Endothelial cell (in vitro differentiated cells): Measurements from ENCODE around the gene PROX1. TPM values are rescaled to one million over a fixed set of nuclear protein-coding genes. Genes with fewer than 3 reads are reported as not detected.

Experiments
- DNase-seq: peaks from one replicate; pipeline ENCODE4 v3.0.0; 2021; ENCODE audit warnings: low spot score
- H3K27ac Mint-ChIP-seq: one replicate; pipeline ENCODE4 v1.8.0; 2021; ENCODE audit warnings: mixed read lengths, inconsistent platforms; ENCODE audit not compliant: unreplicated experiment
- H3K27me3 Mint-ChIP-seq: one replicate; pipeline ENCODE4 v1.8.0; 2021; ENCODE audit warnings: mild to moderate bottlenecking, moderate library complexity, mixed read lengths, inconsistent platforms; ENCODE audit not compliant: unreplicated experiment
- H3K36me3 Mint-ChIP-seq: one replicate; pipeline ENCODE4 v1.8.0; 2021; ENCODE audit warnings: mild to moderate bottlenecking, low read depth, mixed read lengths, inconsistent platforms; ENCODE audit not compliant: unreplicated experiment
- H3K4me1 Mint-ChIP-seq: one replicate; pipeline ENCODE4 v1.8.0; 2021; ENCODE audit warnings: mild to moderate bottlenecking, mixed read lengths, inconsistent platforms; ENCODE audit not compliant: unreplicated experiment
- H3K4me3 Mint-ChIP-seq: one replicate; pipeline ENCODE4 v1.8.0; 2021; ENCODE audit warnings: mild to moderate bottlenecking, mixed read lengths, inconsistent platforms; ENCODE audit not compliant: unreplicated experiment
- H3K9me3 Mint-ChIP-seq: one replicate; pipeline ENCODE4 v1.8.0; 2021; ENCODE audit warnings: mixed read lengths, inconsistent platforms; ENCODE audit not compliant: unreplicated experiment
- total RNA-seq: library from RNA; stranded (reverse); fragmentation: NEBNext Ultra II Directional; extraction: Animal tissue kit (Norgen Biotek cat#: 25700); gene quantifications from one replicate; pipeline ENCODE4 v1.2.1, GENCODE V29; 2021; ENCODE audit not compliant: unreplicated experiment
- TF ChIP-seq, protein P1 (sequence below): fragments of 200-600 bp; sonication (generic); IDR thresholded peaks from one replicate; pipeline ENCODE4 v1.5.0; 2021; ENCODE audit warnings: antibody characterized with exemption; ENCODE audit not compliant: unreplicated experiment

The PROX1 gene
- total RNA-seq, 1 donor from 2014 or later: 7.2 TPM

DNA sequence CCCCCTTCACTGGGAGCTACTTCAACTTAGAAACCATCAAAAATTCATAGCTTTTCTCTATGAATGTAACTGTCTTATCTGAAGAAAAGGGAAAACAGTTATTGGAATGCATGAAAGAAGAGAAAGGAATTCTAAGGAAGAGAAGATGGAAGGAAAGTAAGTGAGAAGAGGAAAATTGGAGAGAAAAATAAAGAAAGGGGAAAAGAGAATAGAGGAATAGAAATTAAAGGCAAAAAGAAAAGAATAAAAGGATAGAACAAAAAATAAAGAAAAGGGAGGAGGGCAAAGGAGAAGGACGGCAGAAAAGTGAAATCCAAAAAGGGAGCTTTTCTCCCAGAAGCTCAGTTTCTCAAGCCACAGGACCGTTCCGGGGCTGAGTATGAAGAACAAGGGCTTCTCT, 9.9 kb upstream of the PROX1 start:
- TF ChIP-seq, protein P1, sequence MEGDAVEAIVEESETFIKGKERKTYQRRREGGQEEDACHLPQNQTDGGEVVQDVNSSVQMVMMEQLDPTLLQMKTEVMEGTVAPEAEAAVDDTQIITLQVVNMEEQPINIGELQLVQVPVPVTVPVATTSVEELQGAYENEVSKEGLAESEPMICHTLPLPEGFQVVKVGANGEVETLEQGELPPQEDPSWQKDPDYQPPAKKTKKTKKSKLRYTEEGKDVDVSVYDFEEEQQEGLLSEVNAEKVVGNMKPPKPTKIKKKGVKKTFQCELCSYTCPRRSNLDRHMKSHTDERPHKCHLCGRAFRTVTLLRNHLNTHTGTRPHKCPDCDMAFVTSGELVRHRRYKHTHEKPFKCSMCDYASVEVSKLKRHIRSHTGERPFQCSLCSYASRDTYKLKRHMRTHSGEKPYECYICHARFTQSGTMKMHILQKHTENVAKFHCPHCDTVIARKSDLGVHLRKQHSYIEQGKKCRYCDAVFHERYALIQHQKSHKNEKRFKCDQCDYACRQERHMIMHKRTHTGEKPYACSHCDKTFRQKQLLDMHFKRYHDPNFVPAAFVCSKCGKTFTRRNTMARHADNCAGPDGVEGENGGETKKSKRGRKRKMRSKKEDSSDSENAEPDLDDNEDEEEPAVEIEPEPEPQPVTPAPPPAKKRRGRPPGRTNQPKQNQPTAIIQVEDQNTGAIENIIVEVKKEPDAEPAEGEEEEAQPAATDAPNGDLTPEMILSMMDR: no peak
- DNase-seq: no peak
- Mint-ChIP-seq H3K36me3 (peaks cover 5% of the 10 kb centered on the region), H3K4me3 (no peak overlapping the region), H3K4me1 (peaks cover 50% of the 10 kb centered on the region), H3K9me3 (no peaks in the 10 kb centered on the region), H3K27ac (no peak overlapping the region), H3K27me3 (peaks cover 25% of the 10 kb centered on the region)

DNA sequence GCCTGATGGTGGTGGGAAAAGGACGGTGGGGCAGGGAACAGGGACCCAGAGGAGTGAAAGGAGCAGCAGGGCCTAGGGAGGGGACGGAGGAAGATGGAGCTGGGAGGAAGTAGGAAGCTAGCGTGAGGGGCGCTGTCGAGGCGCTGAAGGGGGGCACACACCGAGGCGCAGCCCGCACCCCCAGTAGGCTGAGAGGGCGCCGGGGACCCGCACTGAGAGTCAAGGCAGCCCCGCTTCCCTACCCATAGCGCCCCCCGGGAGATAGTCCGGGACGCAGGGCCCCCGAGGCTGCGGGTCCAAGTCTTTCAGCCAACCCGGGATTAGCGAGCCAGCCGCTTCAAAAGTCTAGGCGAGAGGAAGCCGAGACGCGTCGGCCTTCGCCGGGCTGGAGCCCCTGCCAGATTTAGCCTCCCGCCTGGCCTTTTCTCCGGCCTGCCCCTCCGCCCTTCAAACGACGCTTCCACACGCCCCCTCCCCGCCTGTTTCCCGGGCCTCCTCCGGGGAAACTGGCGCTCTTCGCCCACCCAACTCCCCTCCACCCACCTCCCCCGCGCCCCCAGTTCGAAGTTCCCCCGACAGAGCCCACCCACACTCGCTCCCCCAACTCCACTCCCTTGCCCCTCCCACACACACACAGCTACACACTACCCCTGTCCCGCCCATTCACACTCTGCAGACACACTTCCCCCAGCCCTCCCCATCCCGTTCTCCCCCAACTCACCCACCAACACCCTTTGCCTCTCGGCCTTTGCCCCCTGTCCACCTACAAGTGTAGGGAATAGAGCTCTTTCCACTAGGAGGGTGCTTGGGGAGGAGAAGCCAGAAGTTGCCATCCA, 7.8 kb upstream of the PROX1 start:
- Mint-ChIP-seq H3K27ac (no peak overlapping the region), H3K36me3 (peaks cover 5% of the 10 kb centered on the region), H3K4me1 (peaks cover 65% of the 10 kb centered on the region), H3K27me3 (peaks cover 28% of the 10 kb centered on the region), H3K4me3 (peak overlapping the region; percentile 57), H3K9me3 (no peaks in the 10 kb centered on the region)
- TF ChIP-seq, protein P1: no peak
- no peak for DNase-seq

DNA sequence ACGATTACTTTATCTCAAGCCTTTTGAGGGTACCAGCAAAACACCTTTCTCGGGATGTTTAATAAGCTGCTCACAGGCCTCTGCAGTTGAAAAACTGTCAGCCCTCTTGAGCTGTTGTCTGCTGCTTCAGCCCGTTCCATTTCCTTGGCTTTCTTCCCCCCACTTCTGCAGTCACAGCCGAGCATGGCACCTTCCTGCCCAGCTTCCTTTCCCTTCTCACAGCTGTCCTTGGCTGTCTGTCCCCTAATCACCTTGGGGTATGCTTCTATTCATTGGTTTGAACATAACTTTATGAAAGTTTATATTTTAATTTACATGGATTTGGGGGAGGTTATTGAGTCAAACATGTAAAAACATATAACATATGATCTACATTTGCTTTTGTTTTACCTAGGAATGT, 6.9 kb upstream of the PROX1 start:
- Mint-ChIP-seq H3K36me3 (peaks cover 5% of the 10 kb centered on the region), H3K27ac (peak overlapping the region; percentile 72), H3K4me3 (peak overlapping the region; percentile 79), H3K9me3 (no peaks in the 10 kb centered on the region), H3K4me1 (peaks cover 70% of the 10 kb centered on the region), H3K27me3 (peaks cover 28% of the 10 kb centered on the region)
- TF ChIP-seq, protein P1: no peak
- no peak for DNase-seq

DNA sequence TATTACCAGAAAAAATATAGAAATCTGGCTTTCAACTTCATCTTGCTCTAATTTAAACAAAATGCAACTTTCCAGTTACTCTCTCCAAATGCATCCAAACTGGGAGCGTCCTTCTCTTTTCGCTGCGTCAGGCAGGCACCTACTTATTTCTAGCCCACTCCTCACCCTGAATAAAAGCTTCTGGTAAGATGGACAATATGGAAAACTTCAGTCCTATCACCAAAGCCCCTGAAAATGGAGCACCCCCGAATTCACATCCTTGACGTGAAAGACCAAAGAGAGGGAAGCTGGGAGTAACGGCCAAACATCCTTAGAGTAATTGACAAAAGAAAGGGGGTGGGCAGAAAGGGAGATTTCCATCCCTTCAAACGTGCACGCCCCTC, 5.5 kb upstream of the PROX1 start:
- Mint-ChIP-seq H3K4me3 (peak overlapping the region; percentile 83), H3K27me3 (peaks cover 31% of the 10 kb centered on the region), H3K27ac (peak overlapping the region; percentile 8), H3K36me3 (peaks cover 5% of the 10 kb centered on the region), H3K9me3 (no peaks in the 10 kb centered on the region), H3K4me1 (peaks cover 73% of the 10 kb centered on the region)
- TF ChIP-seq, protein P1: no peak
- no peak for DNase-seq

DNA sequence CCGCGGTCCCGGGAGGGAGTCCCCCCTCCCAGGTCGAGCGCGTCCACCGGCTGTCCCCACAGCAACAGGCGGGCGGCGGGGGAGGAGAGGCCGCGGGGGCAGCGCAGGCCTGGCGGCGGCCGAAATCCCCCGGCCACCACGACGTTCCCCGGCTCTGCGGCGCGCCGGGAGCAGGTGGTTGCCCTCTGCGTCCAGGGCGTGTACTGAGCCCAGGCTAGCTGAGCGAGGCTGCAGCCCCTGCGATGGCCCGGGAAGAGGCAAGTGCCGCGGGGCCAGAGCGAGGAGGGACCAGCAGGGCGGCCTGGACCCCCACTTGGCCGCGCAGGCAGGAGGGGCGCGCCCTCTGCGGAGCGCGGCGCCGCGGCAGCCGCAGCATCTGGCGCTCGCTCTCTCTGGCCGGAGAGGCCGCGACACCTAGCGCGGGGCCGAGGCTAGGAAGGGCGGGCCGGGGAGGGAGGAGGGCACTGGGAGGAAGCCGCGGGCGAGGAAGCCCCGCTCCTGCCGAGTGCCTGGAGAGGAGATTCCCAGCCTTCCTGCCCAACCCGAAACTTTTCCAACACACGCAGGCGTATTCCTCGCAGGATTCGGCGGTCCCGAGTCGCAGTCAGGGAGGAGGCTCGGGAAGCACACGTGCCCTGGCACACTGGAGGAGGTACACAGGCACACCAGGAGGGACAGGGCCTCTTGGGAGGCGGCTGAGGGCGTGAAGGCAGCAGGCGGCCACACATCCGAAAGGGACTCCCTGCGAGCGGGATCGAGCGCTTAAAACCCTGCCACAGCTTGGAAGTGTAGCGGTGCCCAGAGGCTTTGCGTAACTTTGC, 4.9 kb upstream of the PROX1 start:
- Mint-ChIP-seq H3K4me1 (peaks cover 67% of the 10 kb centered on the region), H3K36me3 (peaks cover 5% of the 10 kb centered on the region), H3K27me3 (peaks cover 30% of the 10 kb centered on the region), H3K27ac (no peak overlapping the region), H3K9me3 (no peaks in the 10 kb centered on the region), H3K4me3 (peak overlapping the region; percentile 81)
- peak; percentile 67 for DNase-seq
- TF ChIP-seq, protein P1: no peak
